Activated T-helper 17 cell treated with anti-CD3 and anti-CD28 coated beads, Interleukin-2, amount 50 U/mL, for 72 hours (primary cell): ENCODE results near the gene MPV17L2. TPM values are rescaled to one million over a fixed set of nuclear protein-coding genes. Genes with fewer than 3 reads are reported as not detected.

Source experiments
- ATAC-seq: fragments of 150-1000 bp; cut with Tn5 transposase; replicated peaks from 2 replicates; pipeline ENCODE4 v1.10.0; 2021; ENCODE audit warnings: mild to moderate bottlenecking, moderate library complexity
- H3K27ac Mint-ChIP-seq: one replicate; pipeline ENCODE4 v1.8.0; 2022; ENCODE audit warnings: mixed read lengths
- H3K27me3 Mint-ChIP-seq: one replicate; pipeline ENCODE4 v1.8.0; 2022; ENCODE audit warnings: mixed read lengths
- H3K36me3 Mint-ChIP-seq: one replicate; pipeline ENCODE4 v1.8.0; 2022; ENCODE audit warnings: low read depth, mild to moderate bottlenecking, mixed read lengths
- H3K4me1 Mint-ChIP-seq: one replicate; pipeline ENCODE4 v1.8.0; 2022; ENCODE audit warnings: mixed read lengths
- H3K4me3 Mint-ChIP-seq: one replicate; pipeline ENCODE4 v1.8.0; 2022; ENCODE audit warnings: mild to moderate bottlenecking, mixed read lengths
- H3K9me3 Mint-ChIP-seq: one replicate; pipeline ENCODE4 v1.8.0; 2022; ENCODE audit warnings: mixed read lengths
- total RNA-seq, 2 donors: library from RNA; stranded (reverse); gene quantifications; one replicate each; pipeline ENCODE4 v1.2.3, GENCODE V29; 2022

Gene MPV17L2
- total RNA-seq, 2 donors from 2014 or later, result 4.2 to 12.0 TPM

GRCh38 chr19:18225702-18226468, 32.9 kb downstream of the MPV17L2 start, which contains the start of gene PDE4C:
Gene PDE4C, minus strand, starts transcription at chr19:18226438. Its CDS starts 23 bp downstream, at chr19:18226415.
- Mint-ChIP-seq H3K4me1 (peaks cover 14% of the 10 kb centered on the region), H3K4me3 (peak within 1 kb of the TSS; percentile 98), H3K27ac (no peak within 1 kb of the TSS), H3K27me3 (peaks cover 51% of the 10 kb centered on the region), H3K9me3 (no peaks in the 10 kb centered on the region), H3K36me3 (peaks cover 6% of the 10 kb centered on the region)
- ATAC-seq, result no peak

GRCh38 chr19:18226956-18227780, 34.1 kb downstream of the MPV17L2 start:
- no peak for ATAC-seq
- Mint-ChIP-seq H3K27ac (no peak overlapping the region), H3K27me3 (peaks cover 57% of the 10 kb centered on the region), H3K36me3 (peaks cover 6% of the 10 kb centered on the region), H3K9me3 (no peaks in the 10 kb centered on the region), H3K4me1 (peaks cover 14% of the 10 kb centered on the region), H3K4me3 (peak overlapping the region; percentile 40)

- H3K27me3 Mint-ChIP-seq, result peaks cover 62% of the 10 kb centered on the region
- no peak overlapping the region for H3K4me3 Mint-ChIP-seq
- ATAC-seq, result no peak
- peaks cover 6% of the 10 kb centered on the region for H3K36me3 Mint-ChIP-seq
- H3K4me1 Mint-ChIP-seq, result peaks cover 14% of the 10 kb centered on the region
- no peak overlapping the region for H3K27ac Mint-ChIP-seq
- no peaks in the 10 kb centered on the region for H3K9me3 Mint-ChIP-seq
Measured at GRCh38 chr19:18227781-18228271, 34.8 kb downstream of the MPV17L2 start.

GRCh38 chr19:18229474-18229873, 36.5 kb downstream of the MPV17L2 start:
- H3K27ac Mint-ChIP-seq, result no peak overlapping the region

GRCh38 chr19:18229915-18230314, 36.9 kb downstream of the MPV17L2 start:
- H3K27me3 Mint-ChIP-seq, result peaks cover 55% of the 10 kb centered on the region
- no peak for ATAC-seq
- H3K27ac Mint-ChIP-seq, result no peak overlapping the region
- H3K4me1 Mint-ChIP-seq, result peaks cover 4% of the 10 kb centered on the region
- no peak overlapping the region for H3K4me3 Mint-ChIP-seq
- H3K9me3 Mint-ChIP-seq, result peaks cover 5% of the 10 kb centered on the region
- no peaks in the 10 kb centered on the region for H3K36me3 Mint-ChIP-seq

More at GRCh38 chr19:18229474-18229873, 36.5 kb downstream of the MPV17L2 start:
- H3K36me3 Mint-ChIP-seq, result peaks cover 4% of the 10 kb centered on the region
- no peak for ATAC-seq
- H3K9me3 Mint-ChIP-seq, result peaks cover 5% of the 10 kb centered on the region
- peaks cover 59% of the 10 kb centered on the region for H3K27me3 Mint-ChIP-seq
- peaks cover 8% of the 10 kb centered on the region for H3K4me1 Mint-ChIP-seq
- no peak overlapping the region for H3K4me3 Mint-ChIP-seq

GRCh38 chr19:18230941-18231734, 38.1 kb downstream of the MPV17L2 start:
- H3K27me3 Mint-ChIP-seq, result peaks cover 59% of the 10 kb centered on the region
- no peak overlapping the region for H3K27ac Mint-ChIP-seq
- ATAC-seq, result peak; percentile 40
- peaks cover 5% of the 10 kb centered on the region for H3K9me3 Mint-ChIP-seq
- H3K4me3 Mint-ChIP-seq, result no peak overlapping the region
- no peaks in the 10 kb centered on the region for H3K36me3 Mint-ChIP-seq
- peaks cover 4% of the 10 kb centered on the region for H3K4me1 Mint-ChIP-seq

GRCh38 chr19:18231775-18232174, 38.8 kb downstream of the MPV17L2 start:
- peaks cover 4% of the 10 kb centered on the region for H3K4me1 Mint-ChIP-seq
- no peak for ATAC-seq
- H3K9me3 Mint-ChIP-seq, result peaks cover 5% of the 10 kb centered on the region
- H3K27ac Mint-ChIP-seq, result no peak overlapping the region
- H3K36me3 Mint-ChIP-seq, result no peaks in the 10 kb centered on the region
- H3K27me3 Mint-ChIP-seq, result peaks cover 60% of the 10 kb centered on the region
- H3K4me3 Mint-ChIP-seq, result no peak overlapping the region

- no peaks in the 10 kb centered on the region for H3K36me3 Mint-ChIP-seq
- peaks cover 52% of the 10 kb centered on the region for H3K27me3 Mint-ChIP-seq
- peak overlapping the region; percentile 39 for H3K4me3 Mint-ChIP-seq
- H3K9me3 Mint-ChIP-seq, result peaks cover 5% of the 10 kb centered on the region
- no peak overlapping the region for H3K27ac Mint-ChIP-seq
- H3K4me1 Mint-ChIP-seq, result peaks cover 4% of the 10 kb centered on the region
- ATAC-seq, result peak; percentile 77
Measured at GRCh38 chr19:18232540-18233223, 39.7 kb downstream of the MPV17L2 start.

- Mint-ChIP-seq H3K36me3 (no peaks in the 10 kb centered on the region), H3K9me3 (peaks cover 5% of the 10 kb centered on the region), H3K4me3 (no peak overlapping the region), H3K27me3 (peaks cover 47% of the 10 kb centered on the region), H3K27ac (no peak overlapping the region), H3K4me1 (peaks cover 4% of the 10 kb centered on the region)
- ATAC-seq, result no peak
Measured at GRCh38 chr19:18233224-18233825, 40.3 kb downstream of the MPV17L2 start.

- peaks cover 4% of the 10 kb centered on the region for H3K4me1 Mint-ChIP-seq
- no peak for ATAC-seq
- H3K36me3 Mint-ChIP-seq, result no peaks in the 10 kb centered on the region
- no peak overlapping the region for H3K4me3 Mint-ChIP-seq
- H3K27ac Mint-ChIP-seq, result no peak overlapping the region
- peaks cover 51% of the 10 kb centered on the region for H3K27me3 Mint-ChIP-seq
- peaks cover 5% of the 10 kb centered on the region for H3K9me3 Mint-ChIP-seq
Measured at GRCh38 chr19:18234194-18234593, 41.2 kb downstream of the MPV17L2 start.

GRCh38 chr19:18239303-18239702, 46.3 kb downstream of the MPV17L2 start:
- no peak for ATAC-seq
- H3K4me3 Mint-ChIP-seq, result no peak overlapping the region
- H3K27me3 Mint-ChIP-seq, result peaks cover 17% of the 10 kb centered on the region
- no peaks in the 10 kb centered on the region for H3K36me3 Mint-ChIP-seq
- no peak overlapping the region for H3K27ac Mint-ChIP-seq
- no peaks in the 10 kb centered on the region for H3K9me3 Mint-ChIP-seq
- H3K4me1 Mint-ChIP-seq, result no peaks in the 10 kb centered on the region

GRCh38 chr19:18245297-18245696, 52.3 kb downstream of the MPV17L2 start:
- Mint-ChIP-seq H3K9me3 (no peaks in the 10 kb centered on the region), H3K4me3 (no peak overlapping the region), H3K4me1 (no peaks in the 10 kb centered on the region), H3K36me3 (no peaks in the 10 kb centered on the region), H3K27ac (no peak overlapping the region), H3K27me3 (no peaks in the 10 kb centered on the region)
- no peak for ATAC-seq
